IPS DF 19.7 (cell line): ENCODE measurements around the gene MORN5.

Experiments used
- DNase-seq: peaks from one replicate; pipeline ENCODE4 v3.0.0-alpha.2; 2013; ENCODE audit warnings: low read depth, low spot score

The MORN5 gene

GRCh38 chr9:122214507-122214906 is 54.8 kb downstream of the MORN5 start:
- no peak for DNase-seq

DNA sequence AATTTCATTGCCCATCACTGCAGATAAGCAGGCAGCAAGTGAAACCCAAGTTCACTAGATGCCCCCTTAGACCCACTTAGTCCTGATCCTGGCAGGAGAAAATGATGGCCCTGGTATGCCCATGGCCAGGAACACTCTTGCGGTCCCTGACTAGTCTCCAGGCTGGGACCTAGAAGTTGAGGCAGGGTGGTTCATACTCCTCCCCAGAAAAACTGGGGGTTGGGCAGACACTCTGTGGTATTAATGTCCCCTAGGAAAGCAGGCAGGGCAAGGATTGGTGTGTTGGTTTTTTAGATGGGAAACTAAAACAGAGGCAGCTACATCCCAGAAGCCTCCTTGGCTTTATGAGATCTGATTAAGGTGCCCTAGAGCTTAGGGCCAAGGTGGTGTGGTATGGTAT is 56.0 kb downstream of the MORN5 start:
- no peak for DNase-seq

GRCh38 chr9:122216138-122216797 is 56.6 kb downstream of the MORN5 start:
- DNase-seq: no peak

GRCh38 chr9:122216798-122217418 is 57.2 kb downstream of the MORN5 start:
- no peak for DNase-seq

DNA sequence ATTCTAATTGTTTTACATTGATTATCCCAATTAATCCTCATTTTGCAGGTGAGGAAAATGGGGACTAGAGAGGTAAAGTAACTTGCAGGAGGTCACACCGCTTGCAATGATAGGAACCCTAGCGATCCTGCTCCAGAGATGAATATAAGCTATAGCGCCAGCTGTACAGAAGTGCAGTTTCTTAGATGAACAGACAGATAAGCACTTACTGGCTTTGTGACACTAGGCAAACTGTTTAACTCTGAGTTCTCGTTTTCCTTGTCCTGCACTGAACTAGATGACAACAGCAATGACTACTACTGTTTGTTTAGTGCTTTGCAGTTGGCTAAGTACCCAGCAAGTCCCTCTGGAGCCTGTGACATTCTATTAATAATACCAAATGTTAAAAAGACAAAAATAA is 57.9 kb downstream of the MORN5 start:
- DNase-seq: no peak

GRCh38 chr9:122218071-122218934 is 58.6 kb downstream of the MORN5 start:
- no peak for DNase-seq

GRCh38 chr9:122218935-122219855 is 59.5 kb downstream of the MORN5 start:
- DNase-seq: no peak

DNA sequence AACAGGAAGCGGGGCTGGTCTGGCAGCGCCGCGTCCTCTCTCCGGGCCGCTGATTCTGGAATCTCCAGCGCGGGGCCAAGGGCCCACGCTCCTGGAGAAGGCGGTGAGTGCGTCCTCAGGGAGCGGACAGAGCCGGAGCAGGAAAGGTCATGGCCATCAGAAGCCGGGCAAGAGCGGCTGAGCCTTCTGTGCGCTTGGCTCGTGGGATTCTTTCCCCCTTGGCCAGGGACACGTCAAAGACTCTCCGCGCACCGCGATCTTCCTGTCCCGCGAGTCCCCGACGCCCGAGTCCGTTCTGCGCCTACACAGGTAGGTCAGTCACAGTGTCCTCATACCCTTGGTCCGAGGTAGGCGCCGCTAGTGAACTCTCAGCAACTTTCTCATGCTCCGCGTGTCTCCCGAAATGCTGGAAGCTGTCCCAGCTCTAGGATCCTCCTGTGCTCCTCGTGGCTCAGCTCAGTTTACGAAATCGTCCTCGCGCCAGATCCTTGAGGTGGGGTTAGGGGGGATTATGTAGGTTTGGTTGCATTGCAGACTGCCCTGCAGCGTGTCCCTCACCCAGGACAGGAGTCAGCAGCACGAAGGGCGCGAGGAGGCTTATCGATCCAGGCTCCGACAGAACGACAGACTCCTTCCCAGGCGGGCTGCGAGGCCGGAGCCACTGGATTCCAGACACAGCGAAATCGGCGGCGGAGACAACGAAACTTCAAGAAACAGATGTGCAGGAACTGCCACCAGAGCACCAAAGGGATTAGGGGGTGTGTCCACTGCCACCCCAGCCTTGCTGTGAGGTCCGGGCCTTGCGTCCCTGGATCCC is 60.4 kb downstream of the MORN5 start:
- DNase-seq: no peak

DNA sequence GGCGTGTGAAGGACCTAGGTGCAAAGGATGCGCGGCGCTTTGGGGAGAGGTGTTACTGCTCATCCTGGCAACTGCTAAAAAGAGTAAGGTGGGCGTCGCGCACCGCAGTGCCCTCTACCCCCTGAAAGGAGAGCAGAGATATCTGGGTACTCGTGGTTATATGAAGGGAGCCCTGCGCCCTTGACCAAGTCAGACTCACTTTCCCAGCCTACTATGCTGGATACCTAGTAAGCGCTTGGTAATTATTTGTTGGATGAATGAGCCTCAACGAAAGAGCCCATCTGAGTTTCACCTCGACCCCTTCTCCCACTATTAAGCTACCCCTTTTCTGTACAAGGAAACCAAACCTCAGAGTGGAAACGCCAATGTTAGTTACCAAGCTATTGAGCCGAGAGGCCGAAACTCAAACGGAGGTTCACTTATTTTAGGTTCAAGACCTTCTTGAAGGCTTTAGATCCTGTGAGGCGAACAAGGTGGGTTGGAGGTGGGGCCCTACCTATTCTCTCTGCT is 61.0 kb downstream of the MORN5 start:
- DNase-seq: no peak

- no peak for DNase-seq
Observed at GRCh38 chr9:122221183-122221811, 61.6 kb downstream of the MORN5 start.

- no peak for DNase-seq
Observed at GRCh38 chr9:122222791-122223190, 63.1 kb downstream of the MORN5 start.

GRCh38 chr9:122223435-122223834 is 63.7 kb downstream of the MORN5 start:
- no peak for DNase-seq

GRCh38 chr9:122225312-122226141 is 65.8 kb downstream of the MORN5 start:
- no peak for DNase-seq

- no peak for DNase-seq
Observed at GRCh38 chr9:122226142-122226757, 66.5 kb downstream of the MORN5 start.

- DNase-seq: no peak
Observed at GRCh38 chr9:122226758-122227574, 67.3 kb downstream of the MORN5 start.

DNA sequence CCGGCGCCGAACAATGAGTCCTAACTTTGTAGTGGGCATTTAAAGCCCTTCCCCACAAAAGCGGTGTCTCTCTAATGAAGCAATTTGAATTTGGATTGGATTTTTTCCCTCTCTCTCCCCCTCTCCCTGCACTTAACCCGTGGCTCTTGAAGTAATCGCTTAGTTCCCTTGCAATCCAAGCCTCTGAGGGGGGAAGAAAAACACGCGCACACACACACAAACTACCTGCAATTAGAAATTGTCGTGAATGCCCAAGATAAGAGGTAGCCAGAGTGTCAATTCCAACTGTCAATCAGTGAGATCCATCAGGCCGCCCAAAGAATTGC is 67.8 kb downstream of the MORN5 start:
- DNase-seq: no peak

DNA sequence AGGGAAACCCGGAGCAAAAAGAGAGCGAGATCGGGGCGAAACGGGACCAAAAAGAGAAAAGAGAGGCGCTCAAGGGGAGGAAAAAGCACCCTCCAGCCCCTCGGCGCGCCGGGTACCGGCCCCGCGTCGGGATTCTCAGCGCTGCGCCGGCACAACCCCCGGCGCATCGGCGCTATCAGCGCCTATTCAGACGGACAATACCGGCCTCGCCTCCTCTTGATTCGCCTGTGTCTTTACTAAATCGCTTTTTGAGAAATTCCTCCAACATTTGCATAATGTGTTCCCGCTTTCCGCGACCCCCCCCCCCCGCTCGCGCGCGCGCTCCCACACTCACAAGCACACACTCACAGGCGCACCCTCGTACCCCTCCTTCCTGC is 68.5 kb downstream of the MORN5 start:
- no peak for DNase-seq
